Neuronal stem cell (in vitro differentiated cells): ENCODE measurements around the gene WASL.

Source experiments
- DNase-seq: peaks from one replicate; pipeline ENCODE4 v3.0.0-alpha.2; 2013; ENCODE audit warnings: low spot score
- H2AFZ ChIP-seq: one replicate; pipeline ENCODE4 v1.6.1; 2013; ENCODE audit warnings: mild to moderate bottlenecking, low read length, inconsistent platforms
- H2AK5ac ChIP-seq: 2 replicates; pipeline ENCODE4 v1.6.1; 2013; ENCODE audit warnings: low read depth, mild to moderate bottlenecking, inconsistent platforms, low read length, moderate library complexity, mixed read lengths
- H2BK120ac ChIP-seq: 2 replicates; pipeline ENCODE4 v1.6.1; 2013; ENCODE audit warnings: low read depth, mild to moderate bottlenecking, inconsistent platforms, low read length, moderate library complexity, mixed read lengths
- H2BK12ac ChIP-seq: one replicate; pipeline ENCODE4 v1.6.1; 2013; ENCODE audit warnings: low read length, inconsistent platforms
- H2BK15ac ChIP-seq: 2 replicates; pipeline ENCODE4 v1.6.1; 2013; ENCODE audit warnings: mild to moderate bottlenecking, low read length, inconsistent platforms, mixed read lengths
- H2BK5ac ChIP-seq: one replicate; pipeline ENCODE4 v1.6.1; 2013; ENCODE audit warnings: inconsistent platforms, mild to moderate bottlenecking, low read length, moderate library complexity
- H3K14ac ChIP-seq: one replicate; pipeline ENCODE4 v1.6.1; 2013; ENCODE audit warnings: low read length, inconsistent platforms
- H3K18ac ChIP-seq: 2 replicates; pipeline ENCODE4 v1.6.1; 2013; ENCODE audit warnings: low read length, inconsistent platforms
- H3K23ac ChIP-seq: 2 replicates; pipeline ENCODE4 v1.6.1; 2013; ENCODE audit warnings: low read depth, mild to moderate bottlenecking, mixed read lengths, low read length, inconsistent platforms; ENCODE audit not compliant: poor library complexity
- H3K27ac ChIP-seq: replicated peaks from 3 replicates; pipeline ENCODE4 v1.5.1; 2013; ENCODE audit warnings: low read length, inconsistent platforms
- H3K27me3 ChIP-seq, 3 experiments: 2 replicates each; pipeline ENCODE4 v1.6.1; 2013; ENCODE audit warnings: low read length in 3 of 3, mild to moderate bottlenecking in 2 of 3, inconsistent platforms in 1 of 3, low read depth in 1 of 3, mixed read lengths in 1 of 3, moderate library complexity in 1 of 3; ENCODE audit not compliant: control insufficient read depth in 3 of 3, insufficient read depth in 3 of 3
- H3K36me3 ChIP-seq, 2 donors: replicated peaks in 1 of 2; 2 replicates each; pipeline ENCODE4 v1.6.1; 2013; ENCODE audit warnings: low read length in 2 of 2; ENCODE audit not compliant: control insufficient read depth in 2 of 2, insufficient read depth in 2 of 2
- H3K4ac ChIP-seq: 2 replicates; pipeline ENCODE4 v1.6.1; 2013; ENCODE audit warnings: inconsistent platforms, mild to moderate bottlenecking, low read length, moderate library complexity
- H3K4me1 ChIP-seq, 2 donors: 1 replicate in 1 of 2; 2 replicates in 1 of 2; pipeline ENCODE4 v1.6.1; 2013; ENCODE audit warnings: low read length in 2 of 2, low read depth in 1 of 2; ENCODE audit not compliant: control insufficient read depth in 2 of 2, insufficient read depth in 1 of 2
- H3K4me2 ChIP-seq: one replicate; pipeline ENCODE4 v1.6.1; 2013; ENCODE audit warnings: mild to moderate bottlenecking, low read length, inconsistent platforms; ENCODE audit not compliant: insufficient read depth, poor library complexity, severe bottlenecking
- H3K4me3 ChIP-seq, 2 donors: 2 replicates each; pipeline ENCODE4 v1.5.1; 2013; ENCODE audit warnings: low read length in 2 of 2, mild to moderate bottlenecking in 2 of 2, inconsistent platforms in 1 of 2, moderate library complexity in 1 of 2
- H3K79me1 ChIP-seq: one replicate; pipeline ENCODE4 v1.6.1; 2013; ENCODE audit warnings: low read depth, mild to moderate bottlenecking, inconsistent platforms, low read length, moderate library complexity
- H3K9ac ChIP-seq: one replicate; pipeline ENCODE4 v1.6.1; 2013; ENCODE audit warnings: mild to moderate bottlenecking, low read depth, low read length, inconsistent platforms; ENCODE audit not compliant: poor library complexity
- H3K9me3 ChIP-seq, 2 donors: replicated peaks in 1 of 2; 2 replicates each; pipeline versions ENCODE3 to v1.6.1; 2013; ENCODE audit warnings: low read length in 2 of 2, mild to moderate bottlenecking in 2 of 2, inconsistent platforms in 1 of 2, low read depth in 1 of 2, mixed read lengths in 1 of 2, moderate library complexity in 1 of 2; ENCODE audit not compliant: control insufficient read depth in 2 of 2, insufficient read depth in 1 of 2
- H4K8ac ChIP-seq: one replicate; pipeline ENCODE4 v1.6.1; 2013; ENCODE audit warnings: low read depth, mild to moderate bottlenecking, inconsistent platforms, low read length, moderate library complexity
- H4K91ac ChIP-seq: one replicate; pipeline ENCODE4 v1.6.1; 2013; ENCODE audit warnings: low read length, low read depth, mild to moderate bottlenecking, inconsistent platforms; ENCODE audit not compliant: poor library complexity
- WGBS, 2 donors: extraction: QIAGEN DNeasy Blood & Tissue Kit; methylation state at CpG; one replicate each; pipeline ENCODE4 v1.1.7; 2013; ENCODE audit warnings: missing lambda C conversion rate in 2 of 2, mixed read lengths in 1 of 2; ENCODE audit not compliant: insufficient read length in 2 of 2, insufficient replicate concordance in 1 of 2; ENCODE audit errors: extremely low coverage in 2 of 2; 5-methylcytosine and 5-hydroxymethylcytosine counted together

WASL gene

GRCh38 chr7:123639631-123640030 is 109.2 kb downstream of the WASL start:
- no peak for DNase-seq
- Histone ChIP-seq H3K36me3 (no peaks in the 10 kb centered on the region), H3K79me1 (no peaks in the 10 kb centered on the region), H3K27ac (no peak overlapping the region), H2BK15ac (no peak overlapping the region), H3K4ac (no peak overlapping the region), H2AFZ (no peak overlapping the region), H3K4me1 (peaks cover 6 to 11% of the 10 kb centered on the region in 2 donors), H2BK5ac (no peak overlapping the region), H3K9ac (no peak overlapping the region), H2AK5ac (no peak overlapping the region), H2BK12ac (no peak overlapping the region), H2BK120ac (no peak overlapping the region), H3K14ac (no peak overlapping the region), H3K18ac (no peak overlapping the region), H3K4me2 (no peak overlapping the region), H3K9me3 (peaks cover 0 to 5% of the 10 kb centered on the region in 2 donors), H4K8ac (no peak overlapping the region), H4K91ac (no peak overlapping the region), H3K27me3 (no peaks in the 10 kb centered on the region), H3K4me3 (no peak overlapping the region), H3K23ac (no peak overlapping the region)
- WGBS, 2 donors, result no CpG with 5 or more reads among the region's 2 CpGs

GRCh38 chr7:123637878-123638277 is 110.9 kb downstream of the WASL start:
- H2BK120ac ChIP-seq, result no peak overlapping the region
- H2BK12ac ChIP-seq, result no peak overlapping the region
- H3K9me3 ChIP-seq, result peaks cover 0 to 5% of the 10 kb centered on the region in 2 donors
- H3K14ac ChIP-seq, result no peak overlapping the region
- H2AFZ ChIP-seq, result no peak overlapping the region
- no peak overlapping the region for H2BK5ac ChIP-seq
- H3K27ac ChIP-seq, result no peak overlapping the region
- H3K9ac ChIP-seq, result no peak overlapping the region
- H4K8ac ChIP-seq, result no peak overlapping the region
- H4K91ac ChIP-seq, result no peak overlapping the region
- H3K36me3 ChIP-seq, result no peaks in the 10 kb centered on the region
- H2AK5ac ChIP-seq, result no peak overlapping the region
- DNase-seq, result no peak
- no peaks in the 10 kb centered on the region for H3K79me1 ChIP-seq
- H3K4me1 ChIP-seq, result peaks cover 3% of the 10 kb centered on the region in 2 donors
- no peak overlapping the region for H2BK15ac ChIP-seq
- no peak overlapping the region for H3K18ac ChIP-seq
- H3K27me3 ChIP-seq, result no peaks in the 10 kb centered on the region
- H3K4me3 ChIP-seq, result no peak overlapping the region
- no peak overlapping the region for H3K4ac ChIP-seq
- H3K23ac ChIP-seq, result no peak overlapping the region
- WGBS, 2 donors, result no CpG with 5 or more reads among the region's 2 CpGs
- no peak overlapping the region for H3K4me2 ChIP-seq

GRCh38 chr7:123637203-123637602 is 111.6 kb downstream of the WASL start:
- H3K9ac ChIP-seq, result no peak overlapping the region
- H3K4me1 ChIP-seq, result peaks cover 3% of the 10 kb centered on the region in 2 donors
- H3K79me1 ChIP-seq, result no peaks in the 10 kb centered on the region
- H3K4me3 ChIP-seq, result no peak overlapping the region
- no peak overlapping the region for H2BK15ac ChIP-seq
- no peak overlapping the region for H2BK120ac ChIP-seq
- no peak overlapping the region for H2BK5ac ChIP-seq
- peak overlapping the region; percentile 47 for H2AFZ ChIP-seq
- no peaks in the 10 kb centered on the region for H3K36me3 ChIP-seq
- no peak overlapping the region for H4K91ac ChIP-seq
- H3K14ac ChIP-seq, result no peak overlapping the region
- H4K8ac ChIP-seq, result no peak overlapping the region
- no peak overlapping the region for H3K18ac ChIP-seq
- H3K9me3 ChIP-seq, result peaks cover 0 to 5% of the 10 kb centered on the region in 2 donors
- no peak overlapping the region for H2BK12ac ChIP-seq
- DNase-seq, result no peak
- no peak overlapping the region for H3K4me2 ChIP-seq
- H3K4ac ChIP-seq, result no peak overlapping the region
- H3K23ac ChIP-seq, result no peak overlapping the region
- no peaks in the 10 kb centered on the region for H3K27me3 ChIP-seq
- WGBS, 2 donors, result no CpG with 5 or more reads among the region's 3 CpGs
- no peak overlapping the region for H2AK5ac ChIP-seq
- H3K27ac ChIP-seq, result no peak overlapping the region

- H3K4me2 ChIP-seq, result no peak overlapping the region
- no peak overlapping the region for H3K23ac ChIP-seq
- no peak overlapping the region for H3K9ac ChIP-seq
- WGBS, 2 donors, result no CpG with 5 or more reads among the region's 4 CpGs
- no peak for DNase-seq
- no peak overlapping the region for H3K27ac ChIP-seq
- no peak overlapping the region for H3K14ac ChIP-seq
- peaks cover 0 to 5% of the 10 kb centered on the region in 2 donors for H3K9me3 ChIP-seq
- H2BK12ac ChIP-seq, result no peak overlapping the region
- no peak overlapping the region for H3K4me3 ChIP-seq
- no peaks in the 10 kb centered on the region for H3K27me3 ChIP-seq
- no peaks in the 10 kb centered on the region for H3K79me1 ChIP-seq
- no peak overlapping the region for H4K8ac ChIP-seq
- H2AK5ac ChIP-seq, result no peak overlapping the region
- H3K36me3 ChIP-seq, result no peaks in the 10 kb centered on the region
- no peak overlapping the region for H2BK120ac ChIP-seq
- H3K4me1 ChIP-seq, result peaks cover 0 to 3% of the 10 kb centered on the region in 2 donors
- no peak overlapping the region for H4K91ac ChIP-seq
- no peak overlapping the region for H2BK15ac ChIP-seq
- no peak overlapping the region for H3K18ac ChIP-seq
- no peak overlapping the region for H2AFZ ChIP-seq
- H2BK5ac ChIP-seq, result no peak overlapping the region
- no peak overlapping the region for H3K4ac ChIP-seq
Measured at GRCh38 chr7:123635551-123636359, 113.0 kb downstream of the WASL start.
